Measurements from ENCODE around the gene KRI1.

DNA sequence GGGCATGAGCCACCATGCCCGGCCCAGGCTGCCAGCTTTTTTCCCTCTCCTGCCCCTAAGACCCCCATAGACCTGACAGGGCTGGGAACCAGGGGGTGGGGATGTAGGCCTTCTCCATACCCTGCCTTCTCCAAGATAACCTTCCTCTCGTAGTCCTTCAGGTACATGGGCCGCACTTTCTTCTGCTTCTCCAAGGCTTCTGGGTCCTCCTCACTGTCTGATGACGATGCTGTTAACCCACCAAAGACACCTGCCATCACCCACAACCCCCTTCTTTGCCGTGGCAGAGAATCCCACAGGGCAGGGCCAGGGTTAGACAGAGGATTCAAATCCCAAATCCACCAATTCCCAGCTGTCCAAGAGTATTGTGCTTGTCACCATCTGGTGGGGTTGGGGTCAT lies 3.2 kb downstream of the KRI1 start:
- TF ChIP-seq, protein P1, sequence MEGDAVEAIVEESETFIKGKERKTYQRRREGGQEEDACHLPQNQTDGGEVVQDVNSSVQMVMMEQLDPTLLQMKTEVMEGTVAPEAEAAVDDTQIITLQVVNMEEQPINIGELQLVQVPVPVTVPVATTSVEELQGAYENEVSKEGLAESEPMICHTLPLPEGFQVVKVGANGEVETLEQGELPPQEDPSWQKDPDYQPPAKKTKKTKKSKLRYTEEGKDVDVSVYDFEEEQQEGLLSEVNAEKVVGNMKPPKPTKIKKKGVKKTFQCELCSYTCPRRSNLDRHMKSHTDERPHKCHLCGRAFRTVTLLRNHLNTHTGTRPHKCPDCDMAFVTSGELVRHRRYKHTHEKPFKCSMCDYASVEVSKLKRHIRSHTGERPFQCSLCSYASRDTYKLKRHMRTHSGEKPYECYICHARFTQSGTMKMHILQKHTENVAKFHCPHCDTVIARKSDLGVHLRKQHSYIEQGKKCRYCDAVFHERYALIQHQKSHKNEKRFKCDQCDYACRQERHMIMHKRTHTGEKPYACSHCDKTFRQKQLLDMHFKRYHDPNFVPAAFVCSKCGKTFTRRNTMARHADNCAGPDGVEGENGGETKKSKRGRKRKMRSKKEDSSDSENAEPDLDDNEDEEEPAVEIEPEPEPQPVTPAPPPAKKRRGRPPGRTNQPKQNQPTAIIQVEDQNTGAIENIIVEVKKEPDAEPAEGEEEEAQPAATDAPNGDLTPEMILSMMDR (IDR thresholded peaks at IDR 0.05; ENCODE audit: insufficient read depth, low read length, poor library complexity, severe bottlenecking), result no peak
- TF ChIP-seq EZH2phosphoT487 (conservative IDR thresholded peaks at IDR 0.05; ENCODE audit: low read length), result no peak
